ENCODE results near the gene MOCS1. TPM values are rescaled to one million over a fixed set of nuclear protein-coding genes. Genes with fewer than 3 reads are reported as not detected.
A peak's percentile ranks its signal among the peaks of the same experiment; 100 is the strongest.

The MOCS1 gene
- total RNA-seq, 2 experiments from 2014 or later = 0.51 to 0.76 TPM

- ChIA-PET POLR2A (no interaction called here), CTCF (no interaction called here)
- intact Hi-C loops (cut with micrococcal nuclease) = no loop called here
- no peaks in the 10 kb centered on the region for H3K9me3 Mint-ChIP-seq
- H3K4me1 Mint-ChIP-seq (ENCODE audit: low read depth) = no peaks in the 10 kb centered on the region
- peaks cover 3% of the 10 kb centered on the region for H3K27me3 Mint-ChIP-seq
- H3K27ac Mint-ChIP-seq = no peak overlapping the region
- no peak for DNase-seq
- H3K36me3 Mint-ChIP-seq = no peaks in the 10 kb centered on the region
- H3K4me3 Mint-ChIP-seq = no peak overlapping the region
Observed at GRCh38 chr6:39873439-39873838, 60.8 kb downstream of the MOCS1 start.

GRCh38 chr6:39870950-39871349, 63.3 kb downstream of the MOCS1 start:
- Mint-ChIP-seq H3K27ac (no peak overlapping the region), H3K4me3 (no peak overlapping the region), H3K27me3 (no peaks in the 10 kb centered on the region), H3K4me1 (ENCODE audit: low read depth) (no peaks in the 10 kb centered on the region), H3K9me3 (no peaks in the 10 kb centered on the region), H3K36me3 (no peaks in the 10 kb centered on the region)
- no peak for DNase-seq
- intact Hi-C loops (cut with micrococcal nuclease) = no loop called here
- CTCF ChIA-PET = no interaction called here
- POLR2A ChIA-PET = no interaction called here

- Mint-ChIP-seq H3K4me1 (ENCODE audit: low read depth) (no peaks in the 10 kb centered on the region), H3K27me3 (no peaks in the 10 kb centered on the region), H3K9me3 (no peaks in the 10 kb centered on the region), H3K36me3 (no peaks in the 10 kb centered on the region), H3K4me3 (no peak overlapping the region), H3K27ac (no peak overlapping the region)
- intact Hi-C loops (cut with micrococcal nuclease) = loop anchor here (10.0 kb wide), 1 partner anchor 437 kb away; no protein-coding TSS in a partner anchor
- POLR2A ChIA-PET = no interaction called here
- DNase-seq = no peak
- CTCF ChIA-PET = interaction anchor here (2.8 kb wide), 1 partner anchor 12 kb away, joined by 10 read pairs; no protein-coding TSS in a partner anchor
Observed at GRCh38 chr6:39867592-39867991, 66.7 kb downstream of the MOCS1 start.

GRCh38 chr6:39865011-39865888, 69.0 kb downstream of the MOCS1 start:
- Mint-ChIP-seq H3K36me3 (no peaks in the 10 kb centered on the region), H3K4me1 (ENCODE audit: low read depth) (no peaks in the 10 kb centered on the region), H3K4me3 (no peak overlapping the region), H3K9me3 (no peaks in the 10 kb centered on the region), H3K27me3 (peaks cover 8% of the 10 kb centered on the region), H3K27ac (no peak overlapping the region)
- DNase-seq = peak; percentile 65
- POLR2A ChIA-PET = no interaction called here
- intact Hi-C loops (cut with micrococcal nuclease) = loop anchor here (10.0 kb wide), 1 partner anchor 440 kb away; no protein-coding TSS in a partner anchor
- CTCF ChIA-PET = interaction anchor here (0.6 to 3.2 kb wide), 21 partner anchors 9 to 503 kb away, joined by 3 to 12 read pairs (median 3); no protein-coding TSS in a partner anchor

GRCh38 chr6:39861663-39862062, 72.6 kb downstream of the MOCS1 start:
- no peak overlapping the region for H3K4me3 Mint-ChIP-seq
- POLR2A ChIA-PET = no interaction called here
- CTCF ChIA-PET = no interaction called here
- H3K4me1 Mint-ChIP-seq (ENCODE audit: low read depth) = no peaks in the 10 kb centered on the region
- intact Hi-C loops (cut with micrococcal nuclease) = loop anchor here (10.0 kb wide), 1 partner anchor 443 kb away; no protein-coding TSS in a partner anchor
- peaks cover 16% of the 10 kb centered on the region for H3K27me3 Mint-ChIP-seq
- H3K36me3 Mint-ChIP-seq = no peaks in the 10 kb centered on the region
- no peak for DNase-seq
- no peak overlapping the region for H3K27ac Mint-ChIP-seq
- H3K9me3 Mint-ChIP-seq = no peaks in the 10 kb centered on the region

GRCh38 chr6:39859025-39859424, 75.2 kb downstream of the MOCS1 start:
- no peak for DNase-seq
- Mint-ChIP-seq H3K4me3 (no peak overlapping the region), H3K27me3 (peaks cover 16% of the 10 kb centered on the region), H3K27ac (no peak overlapping the region), H3K36me3 (no peaks in the 10 kb centered on the region), H3K9me3 (no peaks in the 10 kb centered on the region), H3K4me1 (ENCODE audit: low read depth) (no peaks in the 10 kb centered on the region)
- ChIA-PET POLR2A (no interaction called here), CTCF (no interaction called here)
- intact Hi-C loops (cut with micrococcal nuclease) = no loop called here

- DNase-seq = no peak
- H3K27ac Mint-ChIP-seq = no peak overlapping the region
- H3K36me3 Mint-ChIP-seq = no peaks in the 10 kb centered on the region
- intact Hi-C loops (cut with micrococcal nuclease) = no loop called here
- H3K4me1 Mint-ChIP-seq (ENCODE audit: low read depth) = no peaks in the 10 kb centered on the region
- CTCF ChIA-PET = no interaction called here
- H3K4me3 Mint-ChIP-seq = no peak overlapping the region
- no peaks in the 10 kb centered on the region for H3K9me3 Mint-ChIP-seq
- POLR2A ChIA-PET = no interaction called here
- H3K27me3 Mint-ChIP-seq = peaks cover 8% of the 10 kb centered on the region
Observed at GRCh38 chr6:39855356-39855995, 78.8 kb downstream of the MOCS1 start.

Other genes with a start within 250 kb of the MOCS1 start
- under 1 TPM in 1 of 2 experiments, not detected in 1; 0.31 TPM for gene KIF6, start 209.1 kb downstream of the MOCS1 start, total RNA-seq
- not detected for gene DAAM2, start 142.1 kb downstream of the MOCS1 start, total RNA-seq